NCI-H2227 treated with DMSO at 0.1 percent for 48 hours (cell line): ENCODE data around the gene GPSM1.

Source experiments
- DNase-seq: peaks from one replicate; lab custom pipeline; 2025; lab: John Stamatoyannopoulos, UW

Gene GPSM1

GRCh38 chr9:136375096-136375495 is 47.8 kb downstream of the GPSM1 start:
- DNase-seq: no peak

GRCh38 chr9:136376457-136376856 is 49.1 kb downstream of the GPSM1 start:
- no peak for DNase-seq

- DNase-seq: no peak
Observed at GRCh38 chr9:136377341-136378169, 50.2 kb downstream of the GPSM1 start.

- DNase-seq: no peak
Observed at GRCh38 chr9:136378170-136379002, 51.0 kb downstream of the GPSM1 start.

- no peak for DNase-seq
Observed at GRCh38 chr9:136379003-136379287, 51.6 kb downstream of the GPSM1 start.

GRCh38 chr9:136379401-136379800 is 52.1 kb downstream of the GPSM1 start:
- DNase-seq: no peak

GRCh38 chr9:136379891-136380290 is 52.6 kb downstream of the GPSM1 start:
- no peak for DNase-seq

GRCh38 chr9:136380381-136380780 is 53.0 kb downstream of the GPSM1 start:
- no peak for DNase-seq

- no peak for DNase-seq
Observed at GRCh38 chr9:136381311-136381710, 54.0 kb downstream of the GPSM1 start.

- no peak for DNase-seq
Observed at GRCh38 chr9:136381966-136382513, 54.7 kb downstream of the GPSM1 start.

- no peak for DNase-seq
Observed at GRCh38 chr9:136383436-136383835, 56.1 kb downstream of the GPSM1 start.

- DNase-seq: no peak
Observed at GRCh38 chr9:136385015-136385414, 57.7 kb downstream of the GPSM1 start.

- DNase-seq: no peak
Observed at GRCh38 chr9:136386018-136386417, 58.7 kb downstream of the GPSM1 start.

GRCh38 chr9:136387217-136387616 is 59.9 kb downstream of the GPSM1 start:
- no peak for DNase-seq

- no peak for DNase-seq
Observed at GRCh38 chr9:136389396-136389795, 62.1 kb downstream of the GPSM1 start.

GRCh38 chr9:136391737-136392537 is 64.6 kb downstream of the GPSM1 start:
- DNase-seq: no peak

- DNase-seq: no peak
Observed at GRCh38 chr9:136392538-136393449, 65.5 kb downstream of the GPSM1 start.

GRCh38 chr9:136393531-136393930 is 66.2 kb downstream of the GPSM1 start:
- DNase-seq: no peak

- no peak for DNase-seq
Observed at GRCh38 chr9:136394312-136395019, 67.1 kb downstream of the GPSM1 start.

GRCh38 chr9:136395020-136395340 is 67.6 kb downstream of the GPSM1 start:
- no peak for DNase-seq
